Measurements from ENCODE around the gene SNRPD2. TPM values are rescaled to one million over a fixed set of nuclear protein-coding genes. Genes with fewer than 3 reads are reported as not detected.
A peak's percentile ranks its signal among the peaks of the same experiment; 100 is the strongest.

SNRPD2 gene
- total and polyA plus RNA-seq, 2 of the 8 experiments (the other 6 are each of a cell fraction or from before 2014, with no cell fraction given) = 645 to 759 TPM

DNA sequence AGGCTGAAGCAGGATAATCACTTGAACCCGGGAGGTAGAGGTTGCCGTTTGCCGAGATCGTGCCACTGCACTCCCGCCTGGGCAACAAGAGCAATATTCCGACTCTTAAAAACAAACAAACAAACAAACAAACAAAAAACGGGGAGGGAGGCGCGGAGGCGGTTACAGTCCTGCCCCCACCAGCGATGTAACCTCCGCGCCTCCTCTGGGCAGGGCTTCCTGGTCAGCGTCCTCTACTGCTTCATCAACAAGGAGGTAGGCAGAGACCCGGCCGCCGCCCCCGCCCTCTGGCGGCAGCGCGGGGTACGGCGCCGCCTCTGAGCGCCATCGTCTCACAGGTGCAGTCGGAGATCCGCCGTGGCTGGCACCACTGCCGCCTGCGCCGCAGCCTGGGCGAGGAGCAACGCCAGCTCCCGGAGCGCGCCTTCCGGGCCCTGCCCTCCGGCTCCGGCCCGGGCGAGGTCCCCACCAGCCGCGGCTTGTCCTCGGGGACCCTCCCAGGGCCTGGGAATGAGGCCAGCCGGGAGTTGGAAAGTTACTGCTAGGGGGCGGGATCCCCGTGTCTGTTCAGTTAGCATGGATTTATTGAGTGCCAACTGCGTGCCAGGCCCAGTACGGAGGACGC, 10.2 kb downstream of the SNRPD2 start:
- Histone ChIP-seq H3K9me3 (ENCODE audit: insufficient read depth in 2 of 2, low read depth in 1 of 2, low read length in 1 of 2) (no peaks in the 10 kb centered on the region), H4K8ac (ENCODE audit: extremely low read depth, insufficient read depth, low read length) (peak overlapping the region; percentile 69; the same call in 1 of the 2 replicates), H2BK15ac (ENCODE audit: low read length) (no peak overlapping the region), H4K20me1 (replicated peaks in 1 of 2; ENCODE audit: control insufficient read depth in 1 of 2, insufficient read depth in 2 of 2, low read length in 2 of 2) (peaks cover 2 to 5% of the 10 kb centered on the region in 2 experiments), H3K56ac (replicated peaks; ENCODE audit: insufficient read length, low read depth, low read length) (no peak overlapping the region), H2BK120ac (replicated peaks; ENCODE audit: low read depth, low read length) (no peak overlapping the region), H3K23ac (ENCODE audit: insufficient read length) (no peak overlapping the region), H2BK20ac (ENCODE audit: low read length) (no peak overlapping the region), H3K4me3 (ENCODE audit: extremely low read depth in 1 of 4, insufficient read depth in 2 of 4, low read depth in 3 of 4, low read length in 4 of 4) (peak overlapping the region in 3 of 4 experiments; percentile 11 to 57 (median 33); a peak in 4 of 8 replicates), H4K5ac (ENCODE audit: insufficient read length, low read depth, low read length) (no peak overlapping the region), H4K91ac (replicated peaks; ENCODE audit: insufficient read length, low read length) (no peak overlapping the region), H3K79me2 (ENCODE audit: control insufficient read depth in 1 of 2, insufficient read depth in 2 of 2, low read length in 2 of 2) (no peaks in the 10 kb centered on the region), H3K14ac (ENCODE audit: insufficient read length) (no peak overlapping the region), H3K4me2 (ENCODE audit: insufficient read depth in 1 of 2, low read depth in 2 of 2, low read length in 2 of 2) (peak overlapping the region; percentile 2 to 81; a peak in 3 of 4 replicates), H3K9ac (replicated peaks in 1 of 4; ENCODE audit: extremely low read depth in 1 of 4, low read depth in 3 of 4, low read length in 3 of 4) (no peak overlapping the region), H3K36me3 (ENCODE audit: control insufficient read depth in 2 of 4, insufficient read depth in 4 of 4, low read length in 3 of 4) (peaks cover 0 to 24% (median 10%) of the 10 kb centered on the region in 4 experiments; a peak in 5 of 8 replicates), H2AK5ac (ENCODE audit: low read depth, low read length) (no peak overlapping the region), H3K23me2 (ENCODE audit: low read depth, low read length) (peaks cover 9% of the 10 kb centered on the region), H2BK12ac (ENCODE audit: low read depth, low read length) (no peak overlapping the region), H3K4ac (replicated peaks; ENCODE audit: insufficient read length, low read depth, low read length) (no peak overlapping the region), H3K27me3 (replicated peaks in 1 of 4; ENCODE audit: control insufficient read depth in 3 of 4, extremely low read depth in 1 of 4, insufficient read depth in 3 of 4, low read length in 3 of 4) (peaks cover 0 to 8% (median 0%) of the 10 kb centered on the region in 4 experiments; a peak in 4 of 7 replicates), H3K27ac (ENCODE audit: low read depth, low read length) (no peak overlapping the region), H3K4me1 (replicated peaks in 1 of 4; ENCODE audit: control insufficient read depth in 3 of 4, insufficient read depth in 4 of 4, low read length in 3 of 4) (peaks cover 0 to 9% (median 5%) of the 10 kb centered on the region in 4 experiments; a peak in 5 of 7 replicates), H3K79me1 (ENCODE audit: low read depth, low read length) (no peaks in the 10 kb centered on the region), H3K18ac (ENCODE audit: extremely low read depth, low read length) (no peak overlapping the region; the same call in 1 of the 2 replicates), H2BK5ac (ENCODE audit: low read depth, low read length) (no peak overlapping the region), H2AFZ (ENCODE audit: low read length) (no peak overlapping the region)
- CTCF ChIA-PET (ENCODE audit: partially characterized antibody) = interaction anchor here (0.6 to 9.6 kb wide), 25 partner anchors 10 to 201 kb away, joined by 3 to 98 read pairs (median 4); partner anchors contain the start of genes PPM1N, QPCTL, SIX5 and SNRPD2
- POLR2A ChIA-PET (ENCODE audit: partially characterized antibody) = interaction anchor here (1.1 to 5.1 kb wide), 6 partner anchors 8 to 65 kb away, joined by 3 to 34 read pairs (median 4); partner anchors contain the start of genes QPCTL and SNRPD2
- DNase-seq (ENCODE audit: low read depth in 1 of 2, low spot score in 2 of 2) (peak in 1 of 2 experiments; percentile 95), FAIRE-seq (no peak)
- 13% methylated on average over 48 of the region's 51 CpGs; no CpG with 5 or more reads in 1 of the 2 experiments for WGBS, 2 experiments (ENCODE audit: extremely low coverage in 1 of 2, insufficient coverage in 1 of 2, insufficient read length in 1 of 2, insufficient replicate concordance in 2 of 2, low coverage in 1 of 2, low lambda C conversion rate in 2 of 2, missing lambda C conversion rate in 1 of 2)
- TF ChIP-seq, protein P1, sequence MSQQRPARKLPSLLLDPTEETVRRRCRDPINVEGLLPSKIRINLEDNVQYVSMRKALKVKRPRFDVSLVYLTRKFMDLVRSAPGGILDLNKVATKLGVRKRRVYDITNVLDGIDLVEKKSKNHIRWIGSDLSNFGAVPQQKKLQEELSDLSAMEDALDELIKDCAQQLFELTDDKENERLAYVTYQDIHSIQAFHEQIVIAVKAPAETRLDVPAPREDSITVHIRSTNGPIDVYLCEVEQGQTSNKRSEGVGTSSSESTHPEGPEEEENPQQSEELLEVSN (IDR thresholded peaks at IDR 0.05) = no peak
- TF ChIP-seq BACH1 (IDR thresholded peaks at IDR 0.05; ENCODE audit: low read length) (no peak), GABPA (IDR thresholded peaks at IDR 0.05; ENCODE audit: borderline replicate concordance, insufficient read depth, low read length) (peak; percentile 63; the same call in 1 of the 2 replicates), CBX8 (IDR thresholded peaks at IDR 0.05; ENCODE audit: borderline replicate concordance, low read depth, low read length) (no peak), HDAC6 (IDR thresholded peaks at IDR 0.05; ENCODE audit: low read depth, low read length) (no peak), PHF8 (conservative IDR thresholded peaks at IDR 0.05; ENCODE audit: low read depth, low read length) (no peak), CHD2 (IDR thresholded peaks at IDR 0.05; ENCODE audit: low read length) (no peak), CBX5 (IDR thresholded peaks at IDR 0.05; ENCODE audit: low read depth, low read length) (no peak), SIN3A (conservative IDR thresholded peaks at IDR 0.05 in 1 of 2, IDR thresholded peaks at IDR 0.05 in 1 of 2; ENCODE audit: low read depth in 1 of 2, low read length in 2 of 2) (0 out of 4 replicates have a peak, but pooled peaks have one; percentile 50 to 73), RAD21 (IDR thresholded peaks at IDR 0.05 in 1 of 2, conservative IDR thresholded peaks at IDR 0.05 in 1 of 2; ENCODE audit: low read depth in 2 of 2, low read length in 2 of 2) (peak; percentile 64 to 75)

Data from H1 (cell line).